ENCODE data around the gene POLN. TPM values are rescaled to one million over a fixed set of nuclear protein-coding genes. Genes with fewer than 3 reads are reported as not detected.
A peak's percentile ranks its signal among the peaks of the same experiment; 100 is the strongest.

POLN gene
- total RNA-seq, 3 donors from 2014 or later, result 1.4 to 4.6 (median 1.4) TPM

- H3K4me3 ChIP-seq, result no peak overlapping the region
- H3K9me3 ChIP-seq, result no peaks in the 10 kb centered on the region
- TF ChIP-seq CTCF (IDR thresholded peaks at IDR 0.05), result no peak
- no peak for ATAC-seq
- no peaks in the 10 kb centered on the region for H3K36me3 ChIP-seq (ENCODE audit: low read depth)
- peak in 2 of 3 donors; percentile 50 to 62 for DNase-seq
- intact Hi-C loops (cut with DNase I, micrococcal nuclease), result no loop called here
- peaks cover 28% of the 10 kb centered on the region for H3K4me1 ChIP-seq (ENCODE audit: low read depth)
Measured at GRCh38 chr4:2243681-2244380, 1.9 kb upstream of the POLN start.

- intact Hi-C loops (cut with DNase I, micrococcal nuclease), result no loop called here
- Histone ChIP-seq H3K9me3 (no peaks in the 10 kb centered on the region), H3K36me3 (ENCODE audit: low read depth) (no peaks in the 10 kb centered on the region), H3K4me1 (ENCODE audit: low read depth) (peaks cover 28% of the 10 kb centered on the region), H3K4me3 (peak overlapping the region; percentile 84)
- no peak for TF ChIP-seq CTCF (IDR thresholded peaks at IDR 0.05)
- ATAC-seq, result no peak
- DNase-seq, result no peak
Measured at GRCh38 chr4:2241003-2241402, 918 bp downstream of the POLN start.

- DNase-seq (no peak), ATAC-seq (no peak)
- intact Hi-C loops (cut with DNase I, micrococcal nuclease), result no loop called here
Measured at GRCh38 chr4:2236944-2237666, 4.8 kb downstream of the POLN start.

GRCh38 chr4:2231082-2231481, 10.8 kb downstream of the POLN start:
- ATAC-seq (no peak), DNase-seq (no peak)
- no peaks in the 10 kb centered on the region for H3K9me3 ChIP-seq
- no peak overlapping the region for H3K4me3 ChIP-seq
- H3K36me3 ChIP-seq (ENCODE audit: low read depth), result no peaks in the 10 kb centered on the region
- intact Hi-C loops (cut with DNase I, micrococcal nuclease), result no loop called here
- H3K4me1 ChIP-seq (ENCODE audit: low read depth), result no peaks in the 10 kb centered on the region
- TF ChIP-seq CTCF (IDR thresholded peaks at IDR 0.05), result no peak

More at GRCh38 chr4:2236944-2237666, 4.8 kb downstream of the POLN start:
- Histone ChIP-seq H3K4me1 (ENCODE audit: low read depth) (peaks cover 17% of the 10 kb centered on the region), H3K4me3 (no peak overlapping the region), H3K9me3 (no peaks in the 10 kb centered on the region), H3K36me3 (ENCODE audit: low read depth) (no peaks in the 10 kb centered on the region)
- no peak for TF ChIP-seq CTCF (IDR thresholded peaks at IDR 0.05)

- Histone ChIP-seq H3K36me3 (ENCODE audit: low read depth) (no peaks in the 10 kb centered on the region), H3K9me3 (no peaks in the 10 kb centered on the region), H3K4me1 (ENCODE audit: low read depth) (no peaks in the 10 kb centered on the region), H3K4me3 (no peak overlapping the region)
- TF ChIP-seq CTCF (IDR thresholded peaks at IDR 0.05), result no peak
- ATAC-seq, result no peak
- intact Hi-C loops (cut with DNase I, micrococcal nuclease), result loop anchor here in 1 of 2 donors (10.0 kb wide), 1 partner anchor 229 kb away; no protein-coding TSS in a partner anchor
- DNase-seq, result no peak
Measured at GRCh38 chr4:2226261-2226660, 15.7 kb downstream of the POLN start.

Data from mucosa of descending colon (tissue), 3 donors.